ENCODE data around the gene PRR36. TPM values are rescaled to one million over a fixed set of nuclear protein-coding genes. Genes with fewer than 3 reads are reported as not detected.

PRR36 gene
- total RNA-seq, 4 donors from 2014 or later: not detected

GRCh38 chr19:7883796-7884570 lies 9.8 kb upstream of the PRR36 start:
- ATAC-seq (ENCODE audit: low FRiP score): no peak
- DNase-seq (ENCODE audit: low spot score): no peak
- TF ChIP-seq CTCF (IDR thresholded peaks at IDR 0.05): no peak

DNA sequence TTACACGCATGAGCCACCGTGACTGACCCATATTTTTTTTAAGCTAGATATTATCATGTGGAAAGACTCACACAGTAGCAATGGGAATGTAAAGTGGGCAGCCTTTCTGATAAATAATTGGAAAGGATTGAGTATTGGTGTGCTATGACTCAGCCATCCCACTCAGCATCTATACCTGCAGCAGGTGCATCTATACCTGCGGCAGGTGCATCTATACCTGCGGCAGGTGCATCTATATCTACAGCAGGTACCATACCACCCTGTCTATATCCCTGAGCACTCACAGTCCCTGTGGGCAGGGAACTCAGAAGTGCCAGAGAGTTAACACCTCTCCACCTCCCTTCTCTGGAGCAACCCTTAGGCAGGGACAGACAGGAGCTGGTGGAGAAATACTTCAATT lies 8.9 kb upstream of the PRR36 start:
- TF ChIP-seq CTCF (IDR thresholded peaks at IDR 0.05): no peak
- ATAC-seq (ENCODE audit: low FRiP score): no peak
- no peak for DNase-seq (ENCODE audit: low spot score)

- TF ChIP-seq CTCF (IDR thresholded peaks at IDR 0.05): no peak
- DNase-seq (ENCODE audit: low spot score): no peak
- no peak for ATAC-seq (ENCODE audit: low FRiP score)
These were observed 7.7 kb upstream of the PRR36 start for GRCh38 chr19:7881910-7882309.

- DNase-seq (ENCODE audit: low spot score): no peak
- no peak for ATAC-seq (ENCODE audit: low FRiP score)
- TF ChIP-seq CTCF (IDR thresholded peaks at IDR 0.05): no peak
These were observed 5.6 kb upstream of the PRR36 start for GRCh38 chr19:7879836-7880235.

DNA sequence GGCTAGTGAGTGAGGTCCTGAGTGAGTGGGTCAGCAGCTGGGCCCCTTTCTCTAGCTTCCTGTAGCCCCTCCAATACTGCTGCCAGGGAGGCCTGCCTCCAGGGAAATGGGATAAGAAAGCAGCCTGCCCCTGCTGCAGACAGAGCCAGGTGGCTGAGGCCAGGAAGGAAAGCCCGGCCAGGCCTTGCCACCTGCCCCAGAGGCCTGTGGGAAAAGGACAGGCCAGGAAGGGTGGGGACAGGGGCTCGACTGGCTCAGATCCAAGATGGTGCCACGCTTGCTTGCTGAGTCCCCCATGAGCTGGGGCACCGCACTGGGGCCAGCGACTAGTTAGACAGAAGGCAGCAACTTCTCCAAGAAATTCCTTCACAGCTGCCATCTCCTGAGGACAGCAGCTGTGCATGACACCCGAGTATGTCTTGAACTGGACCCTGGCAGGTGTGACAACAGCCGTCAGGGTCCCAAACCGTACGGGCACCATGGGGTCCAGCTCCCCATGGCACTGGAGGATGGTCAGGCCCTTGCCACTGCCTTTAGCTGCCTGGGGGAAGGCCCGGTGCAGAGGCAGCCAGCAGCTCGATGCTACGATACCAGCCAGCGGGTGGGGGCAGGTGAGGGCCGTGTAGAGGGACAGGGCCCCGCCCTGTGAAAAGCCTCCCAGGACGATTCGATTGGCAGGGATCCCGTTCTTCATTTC lies 5.1 kb upstream of the PRR36 start:
- ATAC-seq (ENCODE audit: low FRiP score) (no peak), DNase-seq (ENCODE audit: low spot score) (no peak)
- no peak for TF ChIP-seq CTCF (IDR thresholded peaks at IDR 0.05)

DNA sequence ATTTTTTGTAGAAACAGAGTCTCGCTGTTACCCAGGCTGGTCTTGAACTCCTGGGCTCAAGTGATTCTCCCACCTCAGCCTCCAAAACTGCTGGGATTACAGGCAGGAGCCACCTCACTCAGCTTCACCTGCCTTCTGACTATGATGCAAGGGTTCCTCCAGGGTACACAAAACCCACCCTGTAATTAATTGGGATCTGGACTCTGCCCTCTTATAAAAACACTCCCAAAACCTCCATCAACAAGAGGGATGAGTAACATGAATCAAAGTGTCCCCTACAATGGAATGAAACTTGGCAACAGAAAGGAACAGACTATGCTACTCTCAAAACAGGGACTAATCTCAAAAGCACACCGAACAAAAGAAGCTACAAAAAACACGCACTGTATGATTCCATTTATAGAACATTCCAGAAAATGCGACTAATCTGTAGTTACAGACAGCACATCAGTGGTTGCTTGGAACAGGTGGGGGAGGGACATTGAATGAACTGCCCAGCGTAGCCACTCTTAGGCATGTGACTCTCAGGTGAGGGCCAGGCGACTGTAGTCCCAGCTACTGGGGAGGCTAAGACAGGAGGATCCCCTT lies 3.2 kb upstream of the PRR36 start:
- DNase-seq (ENCODE audit: low spot score): no peak
- no peak for ATAC-seq (ENCODE audit: low FRiP score)
- TF ChIP-seq CTCF (IDR thresholded peaks at IDR 0.05): no peak

All from omental fat pad (tissue), 4 donors.